GM19239 (cell line): ENCODE results near the gene ORM2.

Experiments used
- DNase-seq: peaks from one replicate; pipeline ENCODE4 v3.0.0; 2011; ENCODE audit warnings: low spot score; ENCODE audit not compliant: insufficient read length
- FAIRE-seq: peaks from 2 replicates; lab custom pipeline; 2011; peaks lifted over from hg19 to GRCh38; lab: Jason Lieb, UNC

Gene ORM2

DNA sequence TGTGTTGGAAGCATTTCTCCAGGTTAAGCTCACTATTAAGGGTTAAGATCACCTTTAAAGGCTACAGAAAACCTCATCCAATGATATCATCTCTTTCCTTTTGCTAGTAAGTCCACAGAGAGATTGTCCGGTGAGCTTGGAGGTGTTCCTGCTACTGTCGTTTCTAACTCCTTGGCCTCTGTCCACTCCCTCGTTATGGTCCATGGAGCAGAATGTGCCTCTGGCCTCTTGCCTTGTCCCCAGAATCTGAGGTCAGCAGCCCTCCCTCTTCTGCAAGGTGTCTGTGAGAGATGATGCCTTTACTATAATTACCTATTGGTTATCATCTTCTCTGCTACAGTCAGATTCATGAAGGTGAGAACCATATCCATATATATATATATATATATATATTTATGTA, 15.0 kb downstream of the ORM2 start:
- DNase-seq (no peak), FAIRE-seq (no peak)

DNA sequence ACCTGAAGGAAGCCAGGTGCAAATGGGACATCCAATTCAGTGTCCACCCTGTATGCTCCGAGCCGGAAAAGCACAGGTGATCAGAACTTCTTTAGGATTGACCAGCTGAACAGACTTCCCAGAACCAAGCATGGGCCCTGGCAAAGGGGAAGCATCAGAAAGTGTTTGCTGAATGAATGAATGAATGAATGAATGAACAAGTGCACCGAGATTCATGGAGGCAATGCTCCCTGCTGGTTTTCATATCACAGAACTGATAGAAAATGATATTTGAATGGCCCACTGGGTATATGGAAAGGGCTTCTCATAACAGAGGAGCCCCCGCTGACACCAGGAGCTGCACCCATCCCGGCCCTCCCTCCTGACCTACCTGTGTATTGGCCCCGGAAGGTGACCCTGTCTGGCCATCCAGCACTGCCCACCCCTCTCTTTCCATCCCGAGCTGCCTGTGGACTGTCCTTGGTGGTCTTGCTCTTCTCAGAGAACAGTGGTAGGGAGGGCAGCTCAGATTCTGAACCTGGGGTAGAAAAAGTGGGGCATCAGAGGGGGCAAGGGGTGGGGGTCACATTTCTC, 15.9 kb downstream of the ORM2 start:
- FAIRE-seq (no peak), DNase-seq (no peak)

DNA sequence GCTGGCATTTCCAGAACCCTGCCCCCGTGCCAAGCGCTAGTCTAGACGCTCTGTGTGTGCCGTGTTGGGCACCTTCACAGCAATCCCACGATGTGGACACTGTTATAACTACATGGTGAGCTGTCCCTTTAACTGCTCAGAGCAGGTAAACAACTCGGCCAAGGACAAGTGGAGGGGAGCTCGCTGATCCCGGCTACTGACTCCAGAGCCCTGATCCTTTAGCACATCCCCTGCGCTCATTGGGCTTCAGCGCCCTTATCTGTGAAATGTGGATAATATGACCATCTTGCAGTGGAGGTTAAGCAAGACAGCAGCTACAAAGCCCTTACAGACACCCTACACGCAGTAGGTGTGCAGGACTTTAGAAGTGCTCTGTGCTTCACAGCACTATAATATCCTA, 16.5 kb downstream of the ORM2 start:
- FAIRE-seq (no peak), DNase-seq (no peak)

DNA sequence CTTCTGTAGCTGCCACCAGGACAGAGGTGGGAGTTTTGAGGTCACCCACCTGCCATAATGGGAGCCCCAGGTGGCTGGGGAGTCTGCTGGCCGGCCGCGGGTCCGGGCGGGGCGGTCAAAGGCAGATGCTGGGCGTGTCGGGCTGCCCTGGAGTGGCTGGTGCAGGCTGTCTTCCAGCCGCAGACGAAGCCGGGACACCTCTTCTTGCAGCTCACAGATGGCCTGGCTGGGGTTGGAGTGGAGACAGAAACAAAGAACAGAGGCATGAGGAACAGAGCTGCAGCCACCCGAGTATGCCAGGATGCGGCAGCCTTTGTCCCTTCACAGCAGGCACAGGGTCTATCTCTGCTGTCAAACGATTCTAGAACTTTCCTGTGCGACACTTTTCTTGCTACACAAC, 18.0 kb downstream of the ORM2 start:
- DNase-seq: no peak
- no peak for FAIRE-seq

DNA sequence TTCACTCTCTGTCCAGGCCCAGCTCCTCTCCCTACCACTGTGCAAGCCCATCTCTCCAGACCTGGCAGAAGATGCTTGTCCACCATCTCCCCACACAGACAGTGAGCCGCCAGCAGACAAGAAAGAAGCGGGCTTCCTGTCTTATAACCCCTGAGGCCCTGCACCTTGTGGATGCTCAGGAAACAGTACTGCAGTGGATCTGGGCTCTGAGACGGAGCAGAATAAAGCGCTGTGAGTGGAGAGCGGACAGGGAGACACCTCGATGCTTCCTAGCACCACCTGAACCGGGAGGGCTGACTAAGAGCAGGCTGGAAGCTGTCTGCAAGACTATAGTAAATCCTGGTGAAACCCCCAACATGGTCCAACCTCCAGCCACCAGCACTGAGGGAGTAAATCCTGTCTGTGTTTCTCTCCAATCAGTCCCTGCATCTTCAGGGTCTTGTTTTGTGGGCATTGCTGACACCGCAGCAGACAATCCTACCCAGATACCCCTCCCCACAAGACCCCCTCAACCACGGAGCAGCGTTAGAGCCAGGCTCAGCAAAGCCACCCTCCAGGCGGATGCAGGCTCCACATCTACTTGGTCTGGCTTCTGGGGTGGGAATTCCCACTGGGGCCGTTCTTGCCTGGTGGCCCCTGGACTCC, 18.7 kb downstream of the ORM2 start:
- FAIRE-seq (no peak), DNase-seq (no peak)

DNA sequence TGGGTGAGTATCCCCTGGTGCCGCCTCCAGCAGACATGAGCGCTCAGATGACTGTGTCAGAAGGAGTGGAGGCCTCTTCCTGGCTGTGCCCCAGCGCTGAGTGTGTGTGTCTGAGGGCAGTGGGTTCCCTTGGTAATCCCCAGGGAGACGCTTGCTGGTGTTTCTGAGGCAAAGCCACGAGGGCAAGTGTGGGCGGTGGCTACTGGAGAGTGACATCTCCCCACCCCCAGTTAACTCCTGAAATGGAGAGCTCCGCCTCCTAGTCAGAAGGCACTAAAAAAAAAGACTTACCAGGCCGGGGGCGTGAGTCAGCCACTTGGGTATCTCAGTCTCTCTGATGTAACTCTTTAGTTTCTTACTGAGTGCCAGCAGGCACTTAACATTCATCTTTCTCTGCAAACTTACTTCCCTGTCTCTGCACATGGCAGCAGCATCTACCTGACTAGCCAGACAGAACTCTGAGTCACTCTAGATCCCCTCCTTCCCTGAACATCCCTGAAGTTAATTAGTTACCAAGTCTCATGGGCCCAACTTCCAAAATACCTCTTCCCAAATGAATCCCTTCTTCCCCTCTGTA, 19.3 kb downstream of the ORM2 start:
- peak; percentile 80 for DNase-seq
- FAIRE-seq: peak; percentile 84

DNA sequence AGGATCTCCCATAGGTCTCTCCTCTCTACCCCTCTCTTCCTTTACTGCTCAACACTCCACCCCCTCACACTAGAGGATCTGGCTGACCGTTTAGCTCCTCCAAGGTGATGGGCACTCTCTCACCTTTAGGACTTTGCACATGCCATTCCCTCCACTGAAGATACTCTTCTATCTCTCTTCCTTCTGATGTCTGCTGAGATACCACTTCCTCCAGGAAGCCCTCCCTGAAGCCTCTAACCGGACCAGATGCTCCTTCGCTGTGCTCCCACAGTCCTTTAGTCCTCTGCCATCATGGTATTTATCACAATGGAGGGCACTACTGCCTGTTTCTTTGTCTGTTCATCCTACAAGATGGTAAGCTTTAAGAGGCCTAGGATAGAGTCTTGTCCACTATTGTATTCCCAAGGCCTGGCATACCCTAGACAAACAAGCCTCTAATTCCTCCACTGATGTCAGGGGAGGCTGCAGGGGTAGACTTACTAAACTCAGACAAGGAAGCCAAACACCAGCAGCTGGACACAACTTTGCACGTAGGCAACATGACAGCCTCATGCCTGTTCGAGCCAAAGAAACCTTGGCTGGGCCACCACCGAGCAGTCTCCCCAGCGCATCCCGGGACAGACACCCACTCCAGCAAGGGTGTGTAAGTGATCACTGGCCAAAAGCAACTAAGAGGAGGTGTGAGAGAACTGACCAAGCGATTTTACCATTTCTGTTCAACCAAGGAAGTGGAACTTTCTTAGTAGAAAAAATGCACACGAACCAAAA, 20.2 kb downstream of the ORM2 start:
- DNase-seq (no peak), FAIRE-seq (no peak)

DNA sequence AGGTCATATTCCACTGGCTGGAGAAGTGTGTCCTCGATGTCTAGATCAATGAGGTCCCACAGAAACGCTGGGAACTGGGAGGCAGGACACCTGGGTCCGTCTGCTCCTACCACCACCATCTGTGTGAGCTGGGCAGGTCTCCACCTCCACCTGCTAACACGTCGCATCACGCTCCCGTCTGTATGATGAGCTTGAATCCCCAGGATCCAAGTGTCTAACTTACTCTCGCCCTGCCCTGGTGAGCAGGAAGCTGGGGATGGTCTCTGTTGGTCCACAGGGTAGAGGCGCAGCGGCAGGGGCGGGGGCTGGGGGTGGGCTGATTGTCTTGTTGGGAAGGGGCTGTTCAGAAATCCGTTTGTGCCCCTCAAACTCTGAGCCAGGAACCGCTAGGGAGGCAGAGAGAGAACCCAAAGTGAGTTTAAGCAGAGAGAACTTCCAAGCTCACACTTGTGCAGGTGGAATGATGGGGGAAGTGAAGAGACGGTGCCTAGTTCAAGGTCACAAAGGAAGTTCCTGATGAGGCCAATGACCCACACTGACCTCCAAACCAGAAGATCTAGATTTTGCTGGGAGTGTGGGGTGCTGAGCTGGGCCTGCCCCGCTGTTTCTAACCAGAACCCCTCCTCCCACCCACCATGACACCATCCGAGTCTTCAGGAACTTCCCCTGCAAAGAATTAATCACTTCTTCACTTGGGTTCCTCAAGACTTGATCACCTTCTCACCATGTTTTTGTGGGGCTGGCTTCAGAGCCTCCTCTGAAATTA, 21.1 kb downstream of the ORM2 start:
- no peak for FAIRE-seq
- no peak for DNase-seq

DNA sequence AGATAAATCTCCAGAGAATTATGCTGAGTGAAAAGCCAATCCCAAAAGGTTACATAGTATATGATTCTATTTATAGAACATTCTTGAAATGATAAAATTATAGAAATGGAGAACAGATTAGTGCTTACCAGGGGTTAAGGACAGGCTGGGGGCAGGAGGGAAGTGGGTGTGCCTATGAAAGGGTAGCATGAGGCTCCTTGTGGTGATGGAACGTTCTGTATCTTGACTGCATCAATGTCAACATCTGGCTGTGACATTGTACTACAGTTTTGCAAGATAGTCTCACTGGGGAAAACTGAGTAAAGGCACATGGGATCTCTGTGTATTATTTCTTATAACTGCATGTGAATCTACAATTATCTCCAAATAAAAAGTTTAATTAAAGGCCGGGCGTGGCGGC, 22.3 kb downstream of the ORM2 start:
- DNase-seq: no peak
- FAIRE-seq: no peak

DNA sequence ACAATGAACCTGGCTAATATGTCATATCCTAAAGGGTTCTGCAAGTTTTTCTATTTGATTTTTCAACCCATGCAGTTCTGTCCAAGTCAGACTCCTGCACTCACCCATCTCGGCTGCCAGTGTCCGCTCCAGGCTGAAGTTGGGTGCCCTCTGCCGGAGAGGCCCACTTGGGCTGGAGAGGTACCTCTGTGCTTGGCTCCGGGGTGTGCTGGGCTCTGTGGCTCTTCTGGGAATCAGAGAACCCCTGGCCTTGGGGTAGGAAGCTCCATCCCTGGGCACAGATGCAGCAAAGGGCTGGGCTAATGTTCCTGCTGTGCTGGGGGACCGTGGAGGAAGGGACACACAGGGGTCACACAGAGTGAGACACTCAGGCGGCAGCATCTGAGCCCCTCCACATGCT, 26.2 kb downstream of the ORM2 start:
- DNase-seq (no peak), FAIRE-seq (no peak)

DNA sequence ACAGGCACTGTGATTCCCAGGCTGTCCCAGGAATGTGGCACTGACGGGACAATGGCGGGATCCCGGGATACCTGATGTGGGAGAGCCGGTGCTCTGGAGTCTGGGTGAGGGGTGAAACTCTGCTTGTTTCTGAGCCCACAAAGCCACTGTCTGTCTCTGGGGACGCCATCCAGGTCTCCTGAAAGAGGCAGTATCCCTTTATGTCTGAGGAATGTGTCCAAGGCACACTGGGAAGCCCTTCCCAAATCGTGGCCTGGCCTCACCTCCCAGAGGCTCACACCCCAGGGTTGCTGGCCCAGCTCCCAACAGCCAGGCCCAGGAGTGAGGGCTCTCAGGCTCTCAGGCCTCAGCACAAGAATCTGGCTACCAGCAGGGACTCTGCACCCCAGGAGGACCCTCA, 27.1 kb downstream of the ORM2 start:
- no peak for FAIRE-seq
- no peak for DNase-seq

DNA sequence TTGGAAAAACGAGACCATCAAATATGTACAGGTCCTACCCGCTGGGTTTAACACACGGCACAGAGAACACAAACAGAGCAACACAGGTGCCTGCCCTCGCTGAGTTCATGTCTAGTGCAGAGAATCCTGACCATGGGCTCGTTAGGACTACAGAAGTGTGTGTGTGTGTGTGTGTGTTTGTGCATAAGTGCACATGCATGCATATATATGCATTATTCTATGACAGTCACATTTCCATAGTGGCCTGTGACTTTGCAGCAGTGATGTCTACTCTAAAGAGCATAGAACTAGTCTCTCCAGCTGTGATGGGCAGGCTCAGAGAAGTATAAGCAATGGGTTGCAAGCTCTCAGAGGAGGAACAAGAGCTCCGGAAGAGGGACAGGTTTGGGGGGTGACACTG, 27.7 kb downstream of the ORM2 start:
- DNase-seq (no peak), FAIRE-seq (no peak)

DNA sequence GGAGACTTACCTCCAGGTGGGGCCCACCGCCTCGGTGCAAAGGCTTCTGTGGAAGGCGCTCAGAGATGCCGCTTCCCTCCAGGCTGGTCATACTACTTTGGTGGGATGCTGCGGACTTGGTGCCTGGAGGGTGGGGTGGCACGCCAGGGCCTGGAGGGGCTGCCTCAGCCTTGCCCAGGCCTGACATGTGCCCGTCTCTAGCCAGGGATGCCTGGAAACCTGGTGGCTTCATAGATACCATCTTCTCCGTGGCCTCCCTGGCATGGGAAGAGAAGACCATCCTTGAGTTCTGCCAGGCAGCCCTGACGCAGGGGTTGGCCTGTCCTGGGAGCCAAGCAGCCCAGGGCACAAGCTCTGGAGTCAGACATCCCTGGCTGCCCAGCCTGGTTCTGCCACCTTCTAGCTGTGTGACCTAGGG, 28.3 kb downstream of the ORM2 start:
- FAIRE-seq (no peak), DNase-seq (no peak)

DNA sequence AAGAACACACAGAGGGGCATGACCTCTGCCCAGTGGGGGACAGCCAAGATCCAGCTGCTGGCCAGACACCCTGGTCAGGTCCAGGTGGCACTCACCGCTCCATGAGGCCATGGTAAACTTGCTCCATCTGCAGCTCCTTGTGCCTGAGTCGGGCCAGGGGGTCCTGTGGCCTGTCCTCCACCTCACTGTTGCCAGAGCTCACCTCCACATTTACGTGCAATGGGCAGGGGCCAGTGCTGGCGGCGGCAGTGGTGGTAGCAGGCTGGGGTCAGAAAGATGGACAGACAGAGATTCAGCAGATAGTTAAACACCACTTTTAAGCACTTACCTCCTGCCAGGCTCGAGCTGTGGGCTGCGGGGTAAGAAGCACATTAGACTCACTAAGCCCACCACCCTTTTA, 30.1 kb downstream of the ORM2 start:
- DNase-seq (no peak), FAIRE-seq (no peak)

DNA sequence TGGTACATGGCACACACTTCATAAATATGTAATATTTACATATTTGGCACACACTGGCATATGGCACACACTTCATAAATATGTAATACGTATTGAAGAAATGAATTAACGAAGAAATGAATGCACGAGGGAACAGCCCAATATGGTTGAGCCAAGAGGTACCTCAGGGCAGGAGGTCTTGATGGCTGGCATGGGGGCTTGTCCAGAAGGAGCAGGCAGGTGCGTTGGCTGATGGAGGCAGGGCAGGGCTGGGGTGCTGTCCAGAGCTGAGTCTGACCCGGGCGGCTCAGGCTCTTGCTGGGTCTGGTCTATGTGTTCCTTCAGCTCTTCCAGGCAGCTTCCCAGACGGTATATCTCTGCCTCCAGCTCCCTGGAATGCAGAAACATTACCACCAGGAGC, 31.9 kb downstream of the ORM2 start:
- no peak for FAIRE-seq

DNA sequence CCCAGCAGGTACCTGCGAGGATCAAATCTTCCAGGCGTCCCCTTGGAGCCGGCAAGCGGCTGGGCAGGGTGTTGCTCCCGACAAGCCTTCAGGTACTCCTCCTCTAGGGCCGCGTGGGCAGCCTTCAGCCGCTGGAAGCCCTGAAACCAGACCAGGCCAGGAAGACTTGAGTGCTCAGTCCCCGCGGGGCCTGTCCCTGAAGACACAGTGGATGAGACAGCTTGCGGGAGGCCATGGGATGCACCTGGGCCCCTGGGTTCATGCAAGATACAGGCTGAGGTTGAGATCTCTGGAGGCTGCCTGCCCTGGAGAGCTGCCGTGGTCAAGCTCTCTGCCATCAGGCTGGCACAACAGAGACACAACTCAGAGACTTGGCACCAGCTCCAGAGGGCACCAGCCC, 32.7 kb downstream of the ORM2 start:
- FAIRE-seq: no peak
- DNase-seq: no peak

More for the DNA sequence above, 31.9 kb downstream of the ORM2 start:
- no peak for DNase-seq

DNA sequence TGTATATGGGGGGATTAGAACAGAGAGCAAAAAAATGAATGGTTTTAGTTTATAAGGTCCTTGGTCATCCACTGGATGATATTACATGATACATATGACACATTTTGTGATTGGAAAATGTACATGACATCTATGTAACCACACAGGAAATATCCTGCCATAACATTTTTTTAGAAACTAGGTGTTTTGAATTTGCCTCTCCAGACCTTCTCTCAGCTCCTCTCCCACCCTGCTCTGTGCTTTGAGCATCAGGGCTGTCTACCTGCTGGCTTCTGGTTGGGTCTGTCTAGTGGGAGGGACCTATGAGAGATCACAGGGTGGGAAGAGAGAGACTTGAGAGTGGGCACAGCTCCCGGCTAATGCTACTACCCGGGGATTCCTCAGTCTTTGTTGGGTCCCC, 33.8 kb downstream of the ORM2 start:
- FAIRE-seq: no peak

DNA sequence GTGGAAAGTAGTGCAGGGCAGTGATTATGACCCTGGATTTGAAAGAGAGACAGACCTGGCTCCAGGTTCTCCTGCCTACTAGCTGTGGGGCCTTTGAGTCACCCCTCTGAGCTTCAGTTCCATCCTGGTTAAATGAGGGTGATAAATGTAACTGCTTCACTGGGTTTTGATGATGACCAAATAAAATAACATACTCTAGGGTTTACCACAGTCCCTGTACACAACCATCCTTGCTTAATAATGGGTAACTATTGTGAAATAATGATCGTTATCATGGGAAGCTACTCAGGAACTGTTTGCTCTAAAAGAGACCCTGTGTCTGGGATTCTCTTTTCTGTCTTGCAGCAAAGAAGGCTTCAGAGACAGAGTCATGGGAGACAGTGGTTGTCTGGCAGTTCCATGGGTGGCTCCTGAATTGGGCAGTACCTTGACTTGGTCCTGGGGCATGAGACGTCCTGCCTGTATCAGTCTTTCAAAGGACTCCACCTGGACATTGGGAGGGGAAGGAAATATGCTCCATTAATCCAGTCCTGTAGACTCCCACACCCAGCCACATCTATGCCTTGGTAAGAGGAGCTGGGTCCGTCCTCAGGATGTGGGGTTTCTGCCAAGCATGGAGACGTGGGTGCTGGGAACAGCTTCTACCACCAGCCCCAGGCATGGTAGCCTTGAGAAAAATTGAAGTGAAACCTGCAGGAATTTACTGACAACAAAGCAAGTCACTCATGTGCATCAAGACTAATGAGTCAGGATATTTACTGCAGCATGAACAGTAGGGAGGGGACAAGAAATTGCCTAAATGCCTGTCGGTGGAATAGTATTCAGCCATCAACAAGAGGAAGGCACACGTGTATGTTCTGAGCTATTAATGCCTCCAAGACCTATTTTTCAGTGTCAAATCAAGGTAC, 34.7 kb downstream of the ORM2 start:
- peak; percentile 28 for FAIRE-seq
- DNase-seq: no peak

More for the DNA sequence above, 33.8 kb downstream of the ORM2 start:
- no peak for DNase-seq

DNA sequence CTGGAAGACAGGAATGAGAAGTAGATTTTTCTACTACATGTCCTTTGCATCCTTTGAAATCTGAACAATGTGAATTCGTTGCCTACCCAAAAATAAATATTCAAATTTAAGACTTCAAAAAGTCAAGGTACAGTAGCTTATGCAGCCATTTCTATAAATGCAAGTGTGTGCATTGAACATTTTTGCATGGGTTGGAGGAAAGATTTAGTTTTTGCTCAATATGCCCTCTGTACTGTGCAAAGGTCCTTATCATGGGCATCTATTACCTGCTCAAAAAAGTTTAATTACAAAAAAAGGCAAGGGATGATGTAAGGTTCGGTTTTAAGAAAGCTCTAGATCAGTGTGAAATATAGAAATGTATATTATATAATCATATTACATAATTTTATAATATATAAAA, 35.5 kb downstream of the ORM2 start:
- FAIRE-seq (no peak), DNase-seq (no peak)
